Thoracic aorta (tissue), 2 donors: ENCODE measurements around the gene CNTLN. TPM values are rescaled to one million over a fixed set of nuclear protein-coding genes. Genes with fewer than 3 reads are reported as not detected.

Source experiments
- ATAC-seq: fragments of 150-250 bp; one replicate; pipeline ENCODE4 v1.8.0; 2017; ENCODE audit warnings: low read depth; ENCODE audit not compliant: insufficient number of reproducible peaks, low FRiP score
- DNase-seq: peaks from one replicate; pipeline ENCODE4 v3.0.0-alpha.2; 2020; ENCODE audit warnings: low spot score
- H3K27ac ChIP-seq, 2 donors: fragments of 200-600 bp; sonication (generic); 1 replicate in 1 of 2; 2 replicates in 1 of 2; pipeline ENCODE4 v1.5.1; 2016; ENCODE audit warnings: mild to moderate bottlenecking in 2 of 2, moderate library complexity in 2 of 2
- H3K27me3 ChIP-seq: fragments of 200-600 bp; sonication (generic); replicated peaks from 2 replicates; pipeline ENCODE4 v1.6.0; 2016; ENCODE audit warnings: mild to moderate bottlenecking; ENCODE audit not compliant: insufficient read depth
- H3K36me3 ChIP-seq: fragments of 200-600 bp; sonication (generic); one replicate; pipeline ENCODE4 v1.5.1; 2016
- H3K4me1 ChIP-seq, 2 donors: fragments of 200-600 bp; sonication (generic); 1 replicate in 1 of 2; 2 replicates in 1 of 2; pipeline versions ENCODE4 v1.5.1 to v1.6.0; 2016; ENCODE audit warnings: low read depth in 2 of 2, mild to moderate bottlenecking in 1 of 2; ENCODE audit not compliant: control insufficient read depth in 1 of 2
- H3K4me3 ChIP-seq: fragments of 200-600 bp; sonication (generic); 2 replicates; pipeline ENCODE4 v1.5.1; 2016; ENCODE audit warnings: mild to moderate bottlenecking
- H3K9me3 ChIP-seq: fragments of 200-600 bp; sonication (generic); 2 replicates; pipeline ENCODE4 v1.5.1; 2016
- total RNA-seq, 2 donors: library from RNA; depleted of rRNA; stranded (reverse); fragments of >200 nt; gene quantifications; one replicate each; pipeline versions ENCODE4 v1.1.0 to v1.2.3, GENCODE V29; 2016
- TF ChIP-seq, protein P1 (sequence below): fragments of 200-600 bp; sonication (generic); IDR thresholded peaks from one replicate; pipeline ENCODE4 v1.5.1; 2019; ENCODE audit warnings: antibody characterized with exemption

The CNTLN gene
- total RNA-seq, 2 donors from 2014 or later = 11.4 to 16.4 TPM

DNA sequence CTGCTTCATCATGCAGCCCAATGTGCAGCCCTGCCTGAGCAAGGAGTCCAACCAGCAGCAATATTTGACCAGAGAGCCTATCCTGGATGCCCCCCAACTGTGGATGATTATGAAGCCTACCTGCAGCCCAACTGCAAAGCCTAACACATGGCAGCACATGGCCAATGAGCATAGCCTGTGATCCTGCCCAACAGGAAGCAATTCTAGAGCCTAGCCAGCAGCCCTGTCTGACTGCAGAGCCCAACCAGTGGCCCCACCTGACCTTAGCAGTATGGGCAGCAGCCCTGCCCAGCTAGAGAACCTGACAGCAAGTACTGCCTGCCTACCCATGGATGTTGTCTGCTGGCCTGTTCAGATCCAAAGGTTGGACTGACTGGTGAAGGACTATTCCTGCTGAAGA lies 346.7 kb downstream of the CNTLN start:
- no peaks in the 10 kb centered on the region for H3K4me1 ChIP-seq
- no peaks in the 10 kb centered on the region for H3K9me3 ChIP-seq
- no peaks in the 10 kb centered on the region for H3K27me3 ChIP-seq
- TF ChIP-seq, protein P1, sequence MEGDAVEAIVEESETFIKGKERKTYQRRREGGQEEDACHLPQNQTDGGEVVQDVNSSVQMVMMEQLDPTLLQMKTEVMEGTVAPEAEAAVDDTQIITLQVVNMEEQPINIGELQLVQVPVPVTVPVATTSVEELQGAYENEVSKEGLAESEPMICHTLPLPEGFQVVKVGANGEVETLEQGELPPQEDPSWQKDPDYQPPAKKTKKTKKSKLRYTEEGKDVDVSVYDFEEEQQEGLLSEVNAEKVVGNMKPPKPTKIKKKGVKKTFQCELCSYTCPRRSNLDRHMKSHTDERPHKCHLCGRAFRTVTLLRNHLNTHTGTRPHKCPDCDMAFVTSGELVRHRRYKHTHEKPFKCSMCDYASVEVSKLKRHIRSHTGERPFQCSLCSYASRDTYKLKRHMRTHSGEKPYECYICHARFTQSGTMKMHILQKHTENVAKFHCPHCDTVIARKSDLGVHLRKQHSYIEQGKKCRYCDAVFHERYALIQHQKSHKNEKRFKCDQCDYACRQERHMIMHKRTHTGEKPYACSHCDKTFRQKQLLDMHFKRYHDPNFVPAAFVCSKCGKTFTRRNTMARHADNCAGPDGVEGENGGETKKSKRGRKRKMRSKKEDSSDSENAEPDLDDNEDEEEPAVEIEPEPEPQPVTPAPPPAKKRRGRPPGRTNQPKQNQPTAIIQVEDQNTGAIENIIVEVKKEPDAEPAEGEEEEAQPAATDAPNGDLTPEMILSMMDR = no peak
- no peak overlapping the region for H3K4me3 ChIP-seq
- no peak for ATAC-seq
- no peak for DNase-seq
- H3K27ac ChIP-seq = no peak overlapping the region
- H3K36me3 ChIP-seq = peaks cover 3% of the 10 kb centered on the region

DNA sequence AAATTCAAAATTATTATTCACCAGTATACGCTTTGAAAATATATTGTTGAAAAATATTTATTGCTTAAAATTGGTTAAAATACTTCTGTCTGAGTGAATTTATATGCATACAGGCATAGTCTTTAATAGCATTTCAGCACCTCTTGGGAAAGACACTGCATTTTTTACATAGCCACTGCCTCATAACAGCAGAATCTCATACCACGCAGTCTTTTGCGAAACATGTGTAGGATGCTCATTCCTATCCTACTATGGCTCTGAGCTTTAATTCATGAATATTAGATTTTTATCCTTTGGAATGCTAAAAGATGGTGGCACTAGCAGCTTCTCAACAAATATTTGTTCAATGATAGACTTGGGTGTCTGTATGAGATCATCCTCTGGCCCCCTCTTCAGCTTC lies 350.1 kb downstream of the CNTLN start:
- H3K27ac ChIP-seq = no peak overlapping the region
- no peaks in the 10 kb centered on the region for H3K27me3 ChIP-seq
- no peak overlapping the region for H3K4me3 ChIP-seq
- DNase-seq = no peak
- H3K9me3 ChIP-seq = no peaks in the 10 kb centered on the region
- TF ChIP-seq, protein P1 = no peak
- no peak for ATAC-seq
- H3K4me1 ChIP-seq = no peaks in the 10 kb centered on the region
- peaks cover 3% of the 10 kb centered on the region for H3K36me3 ChIP-seq

DNA sequence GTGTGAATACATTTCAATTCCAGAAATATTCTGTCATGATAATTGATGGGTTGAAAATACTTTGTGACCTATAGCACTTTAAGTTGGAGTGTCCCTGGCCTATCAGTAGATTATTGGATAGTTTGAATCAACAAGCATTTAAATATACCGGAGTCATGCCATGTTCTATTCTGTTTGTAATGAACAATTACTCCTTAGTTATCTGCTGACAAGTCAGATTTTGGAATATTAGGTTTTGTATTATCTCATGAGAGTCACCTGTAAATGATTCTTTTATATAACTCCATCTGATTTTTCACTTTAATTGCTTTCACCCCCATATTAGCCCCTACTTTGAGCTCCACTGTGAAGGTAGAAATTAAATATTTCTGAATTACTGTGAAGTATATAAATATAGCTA lies 351.6 kb downstream of the CNTLN start:
- no peak overlapping the region for H3K4me3 ChIP-seq
- H3K9me3 ChIP-seq = no peaks in the 10 kb centered on the region
- no peak for DNase-seq
- no peaks in the 10 kb centered on the region for H3K4me1 ChIP-seq
- H3K27me3 ChIP-seq = no peaks in the 10 kb centered on the region
- no peak overlapping the region for H3K27ac ChIP-seq
- H3K36me3 ChIP-seq = peaks cover 3% of the 10 kb centered on the region
- TF ChIP-seq, protein P1 = no peak
- ATAC-seq = no peak

DNA sequence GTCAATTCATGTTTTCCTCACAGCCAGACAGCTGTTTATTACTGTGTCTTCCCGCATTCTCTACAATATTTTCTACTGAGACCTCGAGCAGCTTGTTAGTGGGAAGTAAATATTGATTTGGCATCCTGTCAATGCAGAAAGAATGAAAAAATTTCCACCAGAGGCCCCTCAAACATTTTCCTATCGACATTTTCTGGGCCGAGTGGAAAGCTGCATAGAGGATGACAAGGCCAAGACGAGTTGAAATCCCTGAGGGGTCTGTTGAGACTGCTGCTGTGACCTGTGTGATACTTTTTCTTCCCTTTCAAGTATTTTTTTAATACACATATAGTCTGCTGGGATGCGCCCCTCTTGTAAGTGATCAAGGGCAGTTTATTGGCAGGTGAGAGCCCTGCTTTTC lies 352.6 kb downstream of the CNTLN start:
- Histone ChIP-seq H3K4me1 (no peaks in the 10 kb centered on the region), H3K27me3 (no peaks in the 10 kb centered on the region), H3K4me3 (no peak overlapping the region), H3K27ac (no peak overlapping the region), H3K9me3 (no peaks in the 10 kb centered on the region), H3K36me3 (peaks cover 3% of the 10 kb centered on the region)
- TF ChIP-seq, protein P1 = no peak
- ATAC-seq (no peak), DNase-seq (no peak)

DNA sequence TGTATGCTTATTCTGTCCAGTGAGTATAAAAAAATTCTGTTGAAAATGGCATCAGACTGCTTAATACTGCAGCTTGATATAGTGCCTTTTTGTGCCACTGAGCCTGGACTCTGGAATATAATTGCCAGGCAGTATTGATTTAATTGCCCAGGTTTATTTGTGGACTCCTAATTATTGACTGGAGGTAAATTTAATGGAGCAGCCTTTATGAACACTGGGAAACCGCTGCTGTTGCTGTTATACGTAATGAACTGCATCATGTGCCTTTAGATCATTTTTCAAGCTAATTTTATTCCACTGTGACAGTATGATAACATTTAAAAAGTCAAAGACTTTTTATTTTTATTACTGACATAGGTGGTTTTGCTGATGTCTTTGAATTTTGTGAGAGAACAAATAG lies 353.8 kb downstream of the CNTLN start:
- ATAC-seq (no peak), DNase-seq (no peak)
- Histone ChIP-seq H3K27me3 (no peaks in the 10 kb centered on the region), H3K4me3 (no peak overlapping the region), H3K36me3 (peaks cover 3% of the 10 kb centered on the region), H3K27ac (no peak overlapping the region), H3K9me3 (no peaks in the 10 kb centered on the region), H3K4me1 (no peaks in the 10 kb centered on the region)
- TF ChIP-seq, protein P1 = no peak
